Gastrocnemius medialis (tissue), 4 donors: ENCODE data around the gene ZNF592. TPM values are rescaled to one million over a fixed set of nuclear protein-coding genes. Genes with fewer than 3 reads are reported as not detected.
A peak's percentile ranks its signal among the peaks of the same experiment; 100 is the strongest.

ENCODE experiments used
- ATAC-seq, 2 donors: fragments of 150-250 bp; one replicate each; pipeline ENCODE4 v1.9.1; 2016
- DNase-seq, 2 donors: peaks; one replicate each; pipeline ENCODE4 v3.0.0-alpha.2; 2019
- H3K27ac ChIP-seq, 4 donors: fragments of 200-600 bp; sonication (generic); 1 replicate in 1 of 4; 2 replicates in 3 of 4; pipeline ENCODE4 v1.5.1; 2016 to 2018; ENCODE audit warnings: mild to moderate bottlenecking in 2 of 4, moderate library complexity in 1 of 4
- H3K27me3 ChIP-seq, 3 donors: fragments of 200-600 bp; sonication (generic) in 2 of 3; 1 replicate in 1 of 3; 2 replicates in 2 of 3; pipeline versions ENCODE4 v1.5.1 to v1.6.0; 2016 to 2019; ENCODE audit warnings: mild to moderate bottlenecking in 1 of 3, moderate library complexity in 1 of 3
- H3K36me3 ChIP-seq, 2 donors: fragments of 200-600 bp; sonication (generic) in 1 of 2; one replicate each; pipeline ENCODE4 v1.5.1; 2017 to 2018
- H3K4me1 ChIP-seq, 2 donors: fragments of 200-600 bp; sonication (generic) in 1 of 2; one replicate each; pipeline ENCODE4 v1.5.1; 2016 to 2017; ENCODE audit warnings: mild to moderate bottlenecking in 2 of 2
- H3K4me3 ChIP-seq, 4 donors: fragments of 200-600 bp; sonication (generic) in 3 of 4; 1 replicate in 1 of 4; 2 replicates in 3 of 4; pipeline ENCODE4 v1.5.1; 2016 to 2019; ENCODE audit warnings: mild to moderate bottlenecking in 2 of 4
- H3K9me3 ChIP-seq, 3 donors: fragments of 200-600 bp; sonication (generic) in 2 of 3; 1 replicate in 1 of 3; 2 replicates in 2 of 3; pipeline ENCODE4 v1.5.1; 2016 to 2019
- POLR2A ChIP-seq, 2 donors: fragments of 450-650 bp; IDR thresholded peaks; one replicate each; pipeline ENCODE4 v1.6.1; 2017; ENCODE audit warnings: antibody characterized with exemption in 2 of 2, mild to moderate bottlenecking in 2 of 2, moderate library complexity in 2 of 2
- in situ Hi-C, 4 donors: fragments of 200-750 bp; cut with MboI; loops; one replicate each; pipeline versions ENCODE4 v1.15.0 to v1.8.0; 2017; ENCODE audit warnings: low sequenced_read_pairs in 4 of 4
- intact Hi-C: fragments of 100-400 bp; cut with DNase I; formaldehyde crosslinking; loops from one replicate; pipeline ENCODE4 v1.15.1; 2023; ENCODE audit warnings: low total_unique reads
- total RNA-seq, 4 donors: library from RNA; depleted of rRNA; stranded (reverse); fragments of >200 nt; gene quantifications; one replicate each; pipeline versions ENCODE4 v1.1.0 to v1.2.3, GENCODE V29; 2016
- TF ChIP-seq, protein P1 (sequence below), 5 experiments: fragments of 450-650 bp in 3 of 5; fragments of 200-600 bp in 2 of 5; sonication (generic) in 2 of 5; IDR thresholded peaks in 4 of 5; conservative IDR thresholded peaks in 1 of 5; 1 replicate in 4 of 5; 2 replicates in 1 of 5; pipeline ENCODE4 v1.5.1; 2016 to 2019; ENCODE audit warnings: antibody characterized with exemption in 5 of 5, mild to moderate bottlenecking in 3 of 5, moderate library complexity in 3 of 5

The ZNF592 gene
- total RNA-seq, 4 donors from 2014 or later = 30.0 to 49.2 (median 33.8) TPM

DNA sequence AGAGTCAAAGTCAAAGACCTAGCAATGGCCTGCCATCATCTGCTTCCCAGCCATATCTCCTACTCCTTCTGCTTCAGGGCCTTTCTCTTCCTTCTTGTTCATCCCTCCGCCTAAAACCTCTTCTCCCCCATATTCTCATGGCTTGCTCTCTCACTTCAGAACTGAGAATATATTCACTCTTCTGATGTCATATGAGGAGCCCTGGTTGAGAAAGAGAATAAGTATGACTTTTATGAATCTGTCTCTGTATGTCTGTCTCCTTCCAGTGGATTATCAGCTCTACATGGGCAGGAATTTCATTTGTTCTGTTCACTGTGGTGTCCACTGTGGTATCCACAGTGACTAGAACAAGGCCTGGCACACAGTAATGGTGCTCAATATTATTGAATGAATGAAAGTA, 11.8 kb downstream of the ZNF592 start:
- DNase-seq (no peak), ATAC-seq (no peak)
- Histone ChIP-seq H3K4me3 (no peak overlapping the region), H3K27ac (peak overlapping the region in 1 of 4 donors; percentile 71), H3K36me3 (no peaks in the 10 kb centered on the region), H3K9me3 (no peaks in the 10 kb centered on the region), H3K27me3 (no peaks in the 10 kb centered on the region), H3K4me1 (peaks cover 79 to 84% of the 10 kb centered on the region in 2 donors)
- intact Hi-C loops = no loop called here
- in situ Hi-C loops = no loop called here
- no peak for TF ChIP-seq POLR2A (IDR thresholded peaks at IDR 0.05)
- TF ChIP-seq, protein P1, sequence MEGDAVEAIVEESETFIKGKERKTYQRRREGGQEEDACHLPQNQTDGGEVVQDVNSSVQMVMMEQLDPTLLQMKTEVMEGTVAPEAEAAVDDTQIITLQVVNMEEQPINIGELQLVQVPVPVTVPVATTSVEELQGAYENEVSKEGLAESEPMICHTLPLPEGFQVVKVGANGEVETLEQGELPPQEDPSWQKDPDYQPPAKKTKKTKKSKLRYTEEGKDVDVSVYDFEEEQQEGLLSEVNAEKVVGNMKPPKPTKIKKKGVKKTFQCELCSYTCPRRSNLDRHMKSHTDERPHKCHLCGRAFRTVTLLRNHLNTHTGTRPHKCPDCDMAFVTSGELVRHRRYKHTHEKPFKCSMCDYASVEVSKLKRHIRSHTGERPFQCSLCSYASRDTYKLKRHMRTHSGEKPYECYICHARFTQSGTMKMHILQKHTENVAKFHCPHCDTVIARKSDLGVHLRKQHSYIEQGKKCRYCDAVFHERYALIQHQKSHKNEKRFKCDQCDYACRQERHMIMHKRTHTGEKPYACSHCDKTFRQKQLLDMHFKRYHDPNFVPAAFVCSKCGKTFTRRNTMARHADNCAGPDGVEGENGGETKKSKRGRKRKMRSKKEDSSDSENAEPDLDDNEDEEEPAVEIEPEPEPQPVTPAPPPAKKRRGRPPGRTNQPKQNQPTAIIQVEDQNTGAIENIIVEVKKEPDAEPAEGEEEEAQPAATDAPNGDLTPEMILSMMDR (IDR thresholded peaks at IDR 0.05 in 4 of 5, conservative IDR thresholded peaks at IDR 0.05 in 1 of 5) = no peak

DNA sequence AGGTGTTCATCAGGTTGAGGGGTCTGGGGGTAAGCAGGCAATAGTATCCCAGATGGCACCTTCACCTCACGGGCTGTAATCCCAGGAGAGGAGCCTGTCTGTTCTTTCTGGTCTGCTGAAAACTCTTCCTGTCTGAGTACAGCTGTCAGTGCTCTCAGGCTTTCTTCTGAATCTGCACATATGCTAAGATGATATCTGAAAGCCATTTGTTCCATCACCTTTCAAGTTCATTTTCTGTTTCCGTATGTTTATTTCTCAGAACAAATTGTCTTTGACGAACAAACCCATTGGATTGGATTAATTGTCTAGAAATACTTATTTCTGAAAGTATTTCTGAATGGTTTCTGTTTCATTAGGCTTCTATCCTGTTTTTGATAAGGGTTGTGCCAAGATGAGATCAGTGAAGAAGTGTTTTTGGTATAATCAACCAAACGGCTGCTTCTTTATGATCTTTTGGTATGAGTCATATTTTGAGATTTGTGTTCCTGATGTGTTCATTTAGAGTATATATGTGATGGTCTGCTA, 13.3 kb downstream of the ZNF592 start:
- ATAC-seq (no peak), DNase-seq (no peak)
- Histone ChIP-seq H3K9me3 (no peaks in the 10 kb centered on the region), H3K4me3 (no peak overlapping the region), H3K27ac (peak overlapping the region; percentile 42 to 77 (median 72)), H3K36me3 (peaks cover 0 to 8% of the 10 kb centered on the region in 2 donors), H3K4me1 (peaks cover 64 to 70% of the 10 kb centered on the region in 2 donors), H3K27me3 (no peaks in the 10 kb centered on the region)
- in situ Hi-C loops (no loop called here), intact Hi-C loops (no loop called here)
- TF ChIP-seq, protein P1 (IDR thresholded peaks at IDR 0.05 in 4 of 5, conservative IDR thresholded peaks at IDR 0.05 in 1 of 5) = no peak
- no peak for TF ChIP-seq POLR2A (IDR thresholded peaks at IDR 0.05)

DNA sequence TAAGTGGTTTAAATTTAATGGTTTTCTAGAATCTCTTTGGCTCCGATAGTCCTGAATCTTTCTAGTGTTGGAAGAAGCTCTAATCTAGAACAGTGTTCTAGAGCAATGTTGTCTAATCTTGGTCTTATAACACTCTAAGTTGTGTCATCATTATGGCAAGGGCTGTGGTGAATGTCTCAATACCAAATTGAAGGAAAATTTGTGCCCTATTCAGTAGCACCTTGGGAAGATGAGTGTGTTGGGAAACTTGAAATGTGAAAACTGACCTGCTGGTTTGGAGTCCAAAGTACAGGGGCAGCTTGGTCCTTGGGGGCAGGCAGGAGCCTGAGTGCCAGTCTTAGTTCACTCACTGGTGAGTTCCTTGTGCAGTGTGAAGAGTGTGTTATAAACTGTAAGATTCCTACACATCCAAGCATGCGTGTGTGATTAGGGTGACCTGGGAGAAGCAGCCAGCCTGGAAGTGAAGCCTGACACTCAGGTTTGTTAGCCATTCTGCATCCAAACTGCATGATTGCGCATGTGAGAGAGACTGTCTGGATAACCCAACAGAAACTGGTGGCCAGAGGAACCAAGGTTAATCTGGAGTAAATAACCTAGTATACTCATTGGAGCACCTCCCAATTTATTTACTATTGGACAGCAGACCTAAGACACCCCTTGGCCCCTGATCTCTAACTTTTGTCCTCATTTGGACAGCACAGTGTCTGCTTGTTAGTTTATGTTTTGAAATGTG, 14.6 kb downstream of the ZNF592 start:
- intact Hi-C loops (no loop called here), in situ Hi-C loops (no loop called here)
- Histone ChIP-seq H3K36me3 (peaks cover 0 to 15% of the 10 kb centered on the region in 2 donors), H3K4me1 (peaks cover 63 to 64% of the 10 kb centered on the region in 2 donors), H3K4me3 (no peak overlapping the region), H3K9me3 (no peaks in the 10 kb centered on the region), H3K27ac (peak overlapping the region; percentile 42 to 77 (median 72)), H3K27me3 (no peaks in the 10 kb centered on the region)
- ATAC-seq = peak; percentile 59 to 90
- TF ChIP-seq, protein P1 (IDR thresholded peaks at IDR 0.05 in 4 of 5, conservative IDR thresholded peaks at IDR 0.05 in 1 of 5) = no peak
- TF ChIP-seq POLR2A (IDR thresholded peaks at IDR 0.05) = no peak
- no peak for DNase-seq

GRCh38 chr15:84764585-84764984, 16.2 kb downstream of the ZNF592 start:
- H3K27me3 ChIP-seq = no peaks in the 10 kb centered on the region
- no peaks in the 10 kb centered on the region for H3K9me3 ChIP-seq
- intact Hi-C loops = no loop called here
- TF ChIP-seq, protein P1 (IDR thresholded peaks at IDR 0.05 in 4 of 5, conservative IDR thresholded peaks at IDR 0.05 in 1 of 5) = no peak
- no peak for TF ChIP-seq POLR2A (IDR thresholded peaks at IDR 0.05)
- no peak overlapping the region for H3K4me3 ChIP-seq
- DNase-seq (no peak), ATAC-seq (no peak)
- peaks cover 0 to 25% of the 10 kb centered on the region in 2 donors for H3K36me3 ChIP-seq
- peak overlapping the region in 3 of 4 donors; percentile 71 to 77 (median 74) for H3K27ac ChIP-seq
- peaks cover 47 to 49% of the 10 kb centered on the region in 2 donors for H3K4me1 ChIP-seq
- in situ Hi-C loops = no loop called here
